ENCODE measurements around the gene MUTYH. TPM values are rescaled to one million over a fixed set of nuclear protein-coding genes. Genes with fewer than 3 reads are reported as not detected.

Gene MUTYH
- total and polyA plus RNA-seq, 11 donors = 4.4 to 11.9 (median 7.0) TPM

- H3K4me1 ChIP-seq = peaks cover 0 to 15% (median 0%) of the 10 kb centered on the region in 12 donors
- TF ChIP-seq CTCF (IDR thresholded peaks at IDR 0.05) = no peak
- 93 to 97% (median 96%) methylated on average over 6 of the region's 6 CpGs for WGBS, 4 donors
- no peak overlapping the region for H3K27ac ChIP-seq
- H3K9me3 ChIP-seq = no peaks in the 10 kb centered on the region
- no peaks in the 10 kb centered on the region for H3K36me3 ChIP-seq
- H3K27me3 ChIP-seq = no peaks in the 10 kb centered on the region
- H3K4me3 ChIP-seq = no peak overlapping the region
- intact Hi-C loops (cut with DNase I) = no loop called here
- ATAC-seq (no peak), DNase-seq (no peak)
Observed at GRCh38 chr1:45379524-45379923, 39.3 kb upstream of the MUTYH start.

- no peak overlapping the region for H3K27ac ChIP-seq
- no peaks in the 10 kb centered on the region for H3K27me3 ChIP-seq
- peaks cover 0 to 18% (median 0%) of the 10 kb centered on the region in 12 donors for H3K4me1 ChIP-seq
- no peak overlapping the region for H3K4me3 ChIP-seq
- no peaks in the 10 kb centered on the region for H3K9me3 ChIP-seq
- DNase-seq (no peak), ATAC-seq (no peak)
- intact Hi-C loops (cut with DNase I) = no loop called here
- H3K36me3 ChIP-seq = no peaks in the 10 kb centered on the region
- TF ChIP-seq CTCF (IDR thresholded peaks at IDR 0.05) (no peak), POLR2A (IDR thresholded peaks at IDR 0.05) (no peak)
Observed at GRCh38 chr1:45378184-45378583, 37.9 kb upstream of the MUTYH start.

DNA sequence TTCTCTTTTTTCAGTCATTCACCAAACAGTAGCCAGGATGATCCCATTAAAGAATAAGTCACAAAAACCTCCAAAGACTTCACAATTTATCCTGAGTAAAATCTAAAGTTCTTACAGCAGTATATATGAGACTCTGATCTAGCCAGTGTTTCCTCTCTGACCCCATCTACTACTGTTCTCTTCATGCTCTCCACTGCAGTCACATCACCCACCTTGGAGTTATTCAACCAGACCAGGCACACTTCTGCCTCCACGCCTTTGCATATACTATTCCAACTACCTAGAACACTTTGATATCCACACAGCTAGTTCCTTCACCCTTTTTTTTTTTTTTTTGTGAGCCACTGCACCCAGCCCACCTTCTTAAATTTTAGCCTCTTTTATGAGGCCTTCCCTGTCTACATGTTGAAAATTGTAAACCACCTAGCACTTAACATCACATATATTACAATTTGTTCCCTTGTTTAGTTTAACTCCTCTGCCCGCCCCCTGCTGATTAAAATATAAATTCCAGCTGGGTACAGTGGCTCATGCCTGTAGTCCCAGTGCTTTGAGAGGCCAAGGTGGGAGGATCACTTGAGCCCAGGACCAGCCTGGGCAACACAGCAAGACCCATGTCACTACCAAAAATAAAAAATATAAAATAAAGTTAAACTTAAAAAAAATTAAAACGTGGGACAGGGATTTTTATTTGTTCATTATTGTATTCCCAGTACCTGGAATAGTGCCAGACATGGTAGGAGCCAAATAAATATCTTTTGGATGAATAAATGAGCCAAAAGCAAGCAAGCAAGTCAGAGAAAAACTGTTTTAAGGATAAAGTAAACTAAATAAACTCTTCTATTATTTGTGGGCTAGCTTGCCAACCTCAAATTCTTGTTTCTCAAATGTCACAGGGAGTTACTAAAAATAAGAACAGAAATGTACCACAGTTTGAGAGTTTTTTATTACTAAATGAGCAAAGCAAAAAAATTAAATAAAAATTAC lies 35.2 kb upstream of the MUTYH start:
- intact Hi-C loops (cut with DNase I) = no loop called here
- Histone ChIP-seq H3K4me3 (no peak overlapping the region), H3K27ac (no peak overlapping the region), H3K27me3 (no peaks in the 10 kb centered on the region), H3K36me3 (no peaks in the 10 kb centered on the region), H3K9me3 (no peaks in the 10 kb centered on the region), H3K4me1 (peaks cover 0 to 18% (median 0%) of the 10 kb centered on the region in 12 donors)
- no peak for ATAC-seq
- WGBS, 4 donors = 62 to 70% (median 68%) methylated on average over 3 of the region's 3 CpGs
- TF ChIP-seq CTCF (IDR thresholded peaks at IDR 0.05) (peak in 1 of 12 donors; percentile 14), POLR2A (IDR thresholded peaks at IDR 0.05) (no peak)
- DNase-seq = no peak

DNA sequence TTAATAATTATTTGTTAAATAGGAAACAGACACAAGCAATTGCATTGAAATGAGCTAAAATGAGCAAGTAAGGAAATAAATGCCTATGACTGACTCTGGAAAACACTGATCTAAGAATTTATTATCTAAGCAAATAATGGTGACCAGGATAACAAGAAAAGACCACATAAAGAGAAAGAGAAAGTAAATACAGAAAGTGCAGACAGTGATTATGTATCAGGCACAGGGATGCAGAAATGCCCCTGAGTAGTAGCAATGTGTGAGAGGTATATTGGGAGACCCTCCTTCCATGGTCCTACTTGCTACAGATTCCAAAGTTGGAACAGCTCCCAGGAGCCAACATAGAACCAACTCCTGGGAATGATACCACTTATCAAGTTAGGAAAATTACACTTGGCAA lies 33.3 kb upstream of the MUTYH start:
- no peak for ATAC-seq
- H3K4me1 ChIP-seq = peaks cover 0 to 18% (median 0%) of the 10 kb centered on the region in 12 donors
- no peaks in the 10 kb centered on the region for H3K9me3 ChIP-seq
- TF ChIP-seq CTCF (IDR thresholded peaks at IDR 0.05) (no peak), POLR2A (IDR thresholded peaks at IDR 0.05) (no peak)
- no peak overlapping the region for H3K4me3 ChIP-seq
- no peaks in the 10 kb centered on the region for H3K36me3 ChIP-seq
- H3K27ac ChIP-seq = no peak overlapping the region
- DNase-seq = no peak
- H3K27me3 ChIP-seq = no peaks in the 10 kb centered on the region
- intact Hi-C loops (cut with DNase I) = no loop called here
